GM06990 (cell line): ENCODE measurements around the gene SLC52A1.

Source experiments
- DNase-seq: peaks from one replicate; pipeline ENCODE4 v3.0.0-alpha.2; 2011; ENCODE audit not compliant: insufficient read length; ENCODE audit errors: extremely low read depth
- H3K27me3 ChIP-seq: replicated peaks from 2 replicates; pipeline ENCODE4 v1.6.0; 2011; ENCODE audit warnings: low read length; ENCODE audit not compliant: control insufficient read depth, insufficient read depth
- H3K36me3 ChIP-seq: 2 replicates; pipeline ENCODE4 v1.5.1; 2011; ENCODE audit warnings: low read length; ENCODE audit not compliant: control insufficient read depth, insufficient read depth
- H3K4me3 ChIP-seq: replicated peaks from 2 replicates; pipeline ENCODE4 v1.5.1; 2011; ENCODE audit warnings: low read depth, mild to moderate bottlenecking, control low read depth, low read length
- CTCF ChIP-seq: IDR thresholded peaks from 2 replicates; pipeline ENCODE4 v1.5.1; 2011; ENCODE audit warnings: low read length, control low read depth, mild to moderate bottlenecking, inconsistent platforms; ENCODE audit not compliant: insufficient read depth, poor library complexity, severe bottlenecking

SLC52A1 gene

GRCh38 chr17:5027916-5028315 is 7.3 kb downstream of the SLC52A1 start:
- Histone ChIP-seq H3K27me3 (no peaks in the 10 kb centered on the region), H3K4me3 (no peak overlapping the region), H3K36me3 (peaks cover 4% of the 10 kb centered on the region)
- no peak for TF ChIP-seq CTCF
- no peak for DNase-seq

- H3K4me3 ChIP-seq: no peak overlapping the region
- H3K36me3 ChIP-seq: peaks cover 4% of the 10 kb centered on the region
- no peak for TF ChIP-seq CTCF
- DNase-seq: no peak
- H3K27me3 ChIP-seq: no peaks in the 10 kb centered on the region
Observed at GRCh38 chr17:5027299-5027698, 7.9 kb downstream of the SLC52A1 start.

- DNase-seq: no peak
- no peak for TF ChIP-seq CTCF
- Histone ChIP-seq H3K36me3 (peaks cover 19% of the 10 kb centered on the region), H3K27me3 (no peaks in the 10 kb centered on the region), H3K4me3 (no peak overlapping the region)
Observed at GRCh38 chr17:5024604-5025003, 10.6 kb downstream of the SLC52A1 start.

DNA sequence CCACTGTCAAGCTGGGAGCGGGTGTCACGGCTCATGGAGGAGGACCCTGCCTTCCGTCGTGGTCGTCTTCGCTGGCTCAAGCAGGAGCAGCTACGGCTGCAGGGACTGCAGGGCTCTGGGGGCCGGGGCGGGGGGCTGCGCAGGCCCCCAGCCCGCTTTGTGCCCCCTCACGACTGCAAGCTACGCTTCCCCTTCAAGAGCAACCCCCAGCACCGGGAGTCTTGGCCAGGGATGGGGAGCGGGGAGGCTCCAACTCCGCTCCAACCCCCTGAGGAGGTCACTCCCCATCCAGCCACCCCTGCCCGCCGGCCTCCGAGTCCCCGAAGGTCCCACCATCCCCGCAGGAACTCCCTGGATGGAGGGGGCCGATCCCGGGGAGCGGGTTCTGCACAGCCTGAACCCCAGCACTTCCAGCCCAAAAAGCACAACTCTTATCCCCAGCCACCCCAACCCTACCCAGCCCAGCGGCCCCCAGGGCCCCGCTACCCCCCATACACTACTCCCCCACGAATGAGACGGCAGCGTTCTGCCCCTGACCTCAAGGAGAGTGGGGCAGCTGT is 11.6 kb downstream of the SLC52A1 start:
- Histone ChIP-seq H3K27me3 (no peaks in the 10 kb centered on the region), H3K36me3 (peaks cover 24% of the 10 kb centered on the region), H3K4me3 (no peak overlapping the region)
- no peak for DNase-seq
- TF ChIP-seq CTCF: no peak

GRCh38 chr17:5022171-5022711 is 13.0 kb downstream of the SLC52A1 start:
- no peak for DNase-seq
- H3K4me3 ChIP-seq: no peak overlapping the region
- H3K27me3 ChIP-seq: no peaks in the 10 kb centered on the region
- H3K36me3 ChIP-seq: peaks cover 27% of the 10 kb centered on the region
- no peak for TF ChIP-seq CTCF
